Fibroblast of lung (primary cell): ENCODE measurements around the gene YES1. TPM values are rescaled to one million over a fixed set of nuclear protein-coding genes. Genes with fewer than 3 reads are reported as not detected.

Source experiments
- DNase-seq, 2 donors: peaks; one replicate each; pipeline versions ENCODE4 v3.0.0 to v3.0.0-alpha.2; 2010; ENCODE audit warnings: low read depth in 2 of 2
- H2AFZ ChIP-seq: 2 replicates; pipeline ENCODE4 v1.5.1; 2012; ENCODE audit warnings: low read length, control low read depth, inconsistent platforms
- H3K27ac ChIP-seq: 2 replicates; pipeline ENCODE4 v1.5.1; 2011; ENCODE audit warnings: low read length, control low read depth; ENCODE audit not compliant: insufficient read depth
- H3K27me3 ChIP-seq: 2 replicates; pipeline ENCODE4 v1.5.1; 2011; ENCODE audit warnings: mild to moderate bottlenecking, low read length; ENCODE audit not compliant: control insufficient read depth, insufficient read depth
- H3K36me3 ChIP-seq: 2 replicates; pipeline ENCODE4 v1.5.1; 2011; ENCODE audit warnings: low read length; ENCODE audit not compliant: control insufficient read depth, insufficient read depth
- H3K4me1 ChIP-seq: 2 replicates; pipeline ENCODE4 v1.5.1; 2011; ENCODE audit warnings: low read length; ENCODE audit not compliant: control insufficient read depth, insufficient read depth; ENCODE audit errors: extremely low read depth
- H3K4me2 ChIP-seq: 2 replicates; pipeline ENCODE4 v1.5.1; 2011; ENCODE audit warnings: low read length, control low read depth; ENCODE audit not compliant: insufficient read depth; ENCODE audit errors: extremely low read depth
- H3K4me3 ChIP-seq, 4 experiments: fragments of 200-600 bp in 1 of 4; sonication (generic) in 1 of 4; replicated peaks in 1 of 4; 2 replicates each; pipeline ENCODE4 v1.5.1; 2011 to 2016; ENCODE audit warnings: low read length in 4 of 4, low read depth in 3 of 4, mild to moderate bottlenecking in 3 of 4, control low read depth in 2 of 4, inconsistent platforms in 1 of 4, mixed read lengths in 1 of 4; ENCODE audit not compliant: insufficient read depth in 1 of 4; ENCODE audit errors: control extremely low read depth in 1 of 4
- H3K79me2 ChIP-seq: 2 replicates; pipeline ENCODE4 v1.5.1; 2012; ENCODE audit warnings: mild to moderate bottlenecking, low read length, inconsistent platforms; ENCODE audit not compliant: control insufficient read depth, insufficient read depth
- H3K9ac ChIP-seq: 2 replicates; pipeline ENCODE4 v1.5.1; 2011; ENCODE audit warnings: mild to moderate bottlenecking, low read length, control low read depth; ENCODE audit not compliant: insufficient read depth
- H3K9me3 ChIP-seq: 2 replicates; pipeline ENCODE4 v1.5.1; 2012; ENCODE audit warnings: low read depth, low read length; ENCODE audit not compliant: control insufficient read depth, insufficient read depth
- H4K20me1 ChIP-seq: 2 replicates; pipeline ENCODE4 v1.5.1; 2011; ENCODE audit warnings: low read length; ENCODE audit not compliant: control insufficient read depth, insufficient read depth; ENCODE audit errors: extremely low read depth
- EZH2 ChIP-seq: IDR thresholded peaks from 2 replicates; pipeline ENCODE4 v1.5.1; 2012; ENCODE audit warnings: low read length, control low read depth, mild to moderate bottlenecking; ENCODE audit errors: missing control alignments
- polyA plus RNA-seq, 2 donors: library from polyadenylated mRNA; depleted of rRNA in 1 of 2; stranded (reverse) in 1 of 2; unstranded in 1 of 2; fragments of >200 nt; gene quantifications; 2 replicates each; pipeline ENCODE4 v1.2.1, GENCODE V29; 2011 to 2012; ENCODE audit warnings: missing spikeins in 1 of 2
- total RNA-seq: library from RNA; depleted of rRNA; stranded (reverse); fragments of >200 nt; gene quantifications from 2 replicates; pipeline ENCODE4 v1.2.1, GENCODE V29; 2014
- TF ChIP-seq, protein P1 (sequence below), 2 donors: IDR thresholded peaks in 1 of 2; conservative IDR thresholded peaks in 1 of 2; 1 replicate in 1 of 2; 2 replicates in 1 of 2; pipeline ENCODE4 v1.5.1; 2011 to 2012; ENCODE audit warnings: low read length in 2 of 2, control low read depth in 1 of 2, inconsistent platforms in 1 of 2, low read depth in 1 of 2, mild to moderate bottlenecking in 1 of 2

The YES1 gene
- total and polyA plus RNA-seq, 2 donors (not counting 1 experiment from before 2014, with no cell fraction given): 26.6 to 49.5 TPM

DNA sequence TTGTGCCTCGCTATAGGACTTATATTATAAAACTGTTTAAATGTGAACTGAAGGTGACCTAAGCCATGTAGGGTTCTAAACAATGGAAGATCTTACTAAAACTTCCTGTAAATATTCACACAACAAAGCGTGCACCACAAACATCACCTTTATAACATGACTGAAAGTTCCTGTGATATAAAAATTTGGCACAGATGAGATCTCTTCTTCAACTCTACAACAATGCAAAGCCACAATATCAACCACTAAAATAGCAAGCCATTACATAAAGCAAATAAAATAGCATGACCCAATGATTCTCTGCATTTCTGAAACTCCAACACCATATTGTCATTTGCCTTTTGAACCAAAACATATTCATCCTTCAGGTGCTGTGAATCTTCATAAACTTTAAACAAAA lies 3.5 kb downstream of the YES1 start:
- Histone ChIP-seq H3K4me3 (no peak overlapping the region), H2AFZ (no peak overlapping the region), H3K79me2 (peaks cover 38% of the 10 kb centered on the region), H4K20me1 (no peaks in the 10 kb centered on the region), H3K27ac (no peak overlapping the region), H3K9me3 (no peaks in the 10 kb centered on the region), H3K36me3 (no peaks in the 10 kb centered on the region), H3K9ac (no peak overlapping the region), H3K4me1 (peaks cover 3% of the 10 kb centered on the region), H3K4me2 (no peak overlapping the region), H3K27me3 (no peaks in the 10 kb centered on the region)
- no peak for TF ChIP-seq EZH2
- TF ChIP-seq, protein P1, sequence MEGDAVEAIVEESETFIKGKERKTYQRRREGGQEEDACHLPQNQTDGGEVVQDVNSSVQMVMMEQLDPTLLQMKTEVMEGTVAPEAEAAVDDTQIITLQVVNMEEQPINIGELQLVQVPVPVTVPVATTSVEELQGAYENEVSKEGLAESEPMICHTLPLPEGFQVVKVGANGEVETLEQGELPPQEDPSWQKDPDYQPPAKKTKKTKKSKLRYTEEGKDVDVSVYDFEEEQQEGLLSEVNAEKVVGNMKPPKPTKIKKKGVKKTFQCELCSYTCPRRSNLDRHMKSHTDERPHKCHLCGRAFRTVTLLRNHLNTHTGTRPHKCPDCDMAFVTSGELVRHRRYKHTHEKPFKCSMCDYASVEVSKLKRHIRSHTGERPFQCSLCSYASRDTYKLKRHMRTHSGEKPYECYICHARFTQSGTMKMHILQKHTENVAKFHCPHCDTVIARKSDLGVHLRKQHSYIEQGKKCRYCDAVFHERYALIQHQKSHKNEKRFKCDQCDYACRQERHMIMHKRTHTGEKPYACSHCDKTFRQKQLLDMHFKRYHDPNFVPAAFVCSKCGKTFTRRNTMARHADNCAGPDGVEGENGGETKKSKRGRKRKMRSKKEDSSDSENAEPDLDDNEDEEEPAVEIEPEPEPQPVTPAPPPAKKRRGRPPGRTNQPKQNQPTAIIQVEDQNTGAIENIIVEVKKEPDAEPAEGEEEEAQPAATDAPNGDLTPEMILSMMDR (conservative IDR thresholded peaks at IDR 0.05 in 1 of 2, IDR thresholded peaks at IDR 0.05 in 1 of 2; ENCODE audit: low read depth in 1 of 2, low read length in 2 of 2): no peak
- DNase-seq: peak in 1 of 2 donors; percentile 55

DNA sequence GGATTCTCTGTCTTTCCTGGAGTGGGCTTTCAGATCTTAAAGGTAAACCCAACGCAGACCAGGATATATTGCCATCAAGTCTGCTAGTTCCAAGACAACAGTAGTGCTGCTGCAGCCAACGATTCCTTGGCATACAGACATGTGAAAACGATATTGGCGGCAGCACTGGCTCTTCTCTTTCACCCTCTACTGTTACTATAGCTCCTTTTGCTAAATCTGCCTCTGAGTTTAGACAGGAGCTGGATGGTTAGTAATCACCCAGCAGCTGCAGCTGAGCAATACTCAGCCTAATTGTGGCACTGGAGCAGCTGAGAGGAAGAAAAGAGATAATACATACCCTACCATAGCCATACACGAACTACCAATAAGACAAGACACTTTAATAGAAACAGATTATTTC lies 4.0 kb downstream of the YES1 start:
- TF ChIP-seq, protein P1 (conservative IDR thresholded peaks at IDR 0.05 in 1 of 2, IDR thresholded peaks at IDR 0.05 in 1 of 2; ENCODE audit: low read depth in 1 of 2, low read length in 2 of 2): no peak
- TF ChIP-seq EZH2: no peak
- H3K4me3 ChIP-seq: no peak overlapping the region
- H3K36me3 ChIP-seq: no peaks in the 10 kb centered on the region
- no peak overlapping the region for H3K9ac ChIP-seq
- H3K27me3 ChIP-seq: no peaks in the 10 kb centered on the region
- DNase-seq: peak; percentile 33 to 47
- H3K4me1 ChIP-seq: peaks cover 2% of the 10 kb centered on the region
- H3K4me2 ChIP-seq: no peak overlapping the region
- no peaks in the 10 kb centered on the region for H3K9me3 ChIP-seq
- H3K27ac ChIP-seq: no peak overlapping the region
- H2AFZ ChIP-seq: no peak overlapping the region
- H4K20me1 ChIP-seq: no peaks in the 10 kb centered on the region
- peaks cover 38% of the 10 kb centered on the region for H3K79me2 ChIP-seq

DNA sequence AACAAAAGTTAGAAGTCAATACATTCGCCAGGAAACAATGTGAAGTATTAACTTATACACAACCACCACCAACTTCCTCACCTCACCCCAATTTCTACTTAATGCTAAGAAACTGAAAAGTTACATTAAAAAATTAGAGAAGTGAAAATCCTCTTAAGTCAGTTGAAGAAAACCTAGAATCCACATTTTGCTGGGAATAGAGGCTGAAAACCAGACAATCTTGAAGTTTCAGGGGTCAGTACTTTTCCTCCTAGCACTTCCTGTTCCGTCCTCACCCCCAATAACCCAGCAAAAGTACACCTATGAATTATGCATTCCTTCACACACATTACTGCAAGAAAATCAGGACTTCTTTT lies 6.3 kb downstream of the YES1 start:
- no peak overlapping the region for H3K4me2 ChIP-seq

More for the DNA sequence above, 6.3 kb downstream of the YES1 start:
- Histone ChIP-seq H3K9me3 (no peaks in the 10 kb centered on the region), H3K36me3 (no peaks in the 10 kb centered on the region), H3K9ac (no peak overlapping the region), H3K4me3 (no peak overlapping the region), H2AFZ (no peak overlapping the region), H4K20me1 (no peaks in the 10 kb centered on the region), H3K4me1 (no peaks in the 10 kb centered on the region), H3K27me3 (no peaks in the 10 kb centered on the region), H3K27ac (no peak overlapping the region), H3K79me2 (peaks cover 30% of the 10 kb centered on the region)
- no peak for TF ChIP-seq EZH2
- TF ChIP-seq, protein P1 (conservative IDR thresholded peaks at IDR 0.05 in 1 of 2, IDR thresholded peaks at IDR 0.05 in 1 of 2; ENCODE audit: low read depth in 1 of 2, low read length in 2 of 2): no peak
- no peak for DNase-seq
